HepG2 (cell line): ENCODE data around the gene PCGF3. TPM values are rescaled to one million over a fixed set of nuclear protein-coding genes. Genes with fewer than 3 reads are reported as not detected.
A peak's percentile ranks its signal among the peaks of the same experiment; 100 is the strongest.

ENCODE experiments used
- DBP ChIP-seq: sonication (generic); formaldehyde crosslinking; IDR thresholded peaks from 2 replicates; pipeline ENCODE4 v1.4.0; 2020; ENCODE audit warnings: missing genetic modification reagents; ENCODE audit errors: not compliant biosample characterization
- KDM4B ChIP-seq: sonication (generic); formaldehyde crosslinking; IDR thresholded peaks from 2 replicates; pipeline ENCODE4 v1.4.0; 2020; ENCODE audit warnings: missing genetic modification reagents
- MATR3 ChIP-seq: sonication (generic); formaldehyde crosslinking; IDR thresholded peaks from 2 replicates; pipeline ENCODE4 v1.4.0; 2020; ENCODE audit warnings: missing genetic modification reagents
- SMAD9 ChIP-seq: sonication (generic); formaldehyde crosslinking; IDR thresholded peaks from 2 replicates; pipeline ENCODE4 v1.5.1; 2020; ENCODE audit warnings: mild to moderate bottlenecking, missing genetic modification reagents
- ZC3H4 ChIP-seq: sonication (generic); formaldehyde crosslinking; IDR thresholded peaks from 2 replicates; pipeline ENCODE4 v1.4.0; 2020; ENCODE audit warnings: missing genetic modification reagents, borderline replicate concordance
- ZHX1 ChIP-seq: sonication (generic); formaldehyde crosslinking; IDR thresholded peaks from 2 replicates; pipeline ENCODE4 v1.8.1; 2022; ENCODE audit warnings: low read depth, mild to moderate bottlenecking, missing genetic modification reagents
- ZNF687 ChIP-seq: sonication (generic); formaldehyde crosslinking; IDR thresholded peaks from 2 replicates; pipeline ENCODE4 v1.5.1; 2020; ENCODE audit warnings: mild to moderate bottlenecking, missing genetic modification reagents, moderate library complexity
- ZNF768 ChIP-seq: sonication (generic); formaldehyde crosslinking; IDR thresholded peaks from 2 replicates; pipeline ENCODE4 v1.4.0; 2020; ENCODE audit warnings: missing genetic modification reagents
- ZSCAN29 ChIP-seq: sonication (generic); formaldehyde crosslinking; conservative IDR thresholded peaks from 2 replicates; pipeline ENCODE4 v1.4.0; 2020; ENCODE audit warnings: mild to moderate bottlenecking, missing genetic modification reagents
- ZZZ3 ChIP-seq: sonication (generic); formaldehyde crosslinking; IDR thresholded peaks from 2 replicates; pipeline ENCODE4 v1.4.0; 2020; ENCODE audit warnings: missing genetic modification reagents, mild to moderate bottlenecking, borderline replicate concordance
- polyA plus RNA-seq, 8 experiments: library from polyadenylated mRNA; depleted of rRNA in 3 of 8; stranded (reverse) in 7 of 8; unstranded in 1 of 8; fragments of >200 nt; fragmentation: Illumina TruSeq in 4 of 8; extraction: Trizol in 4 of 8; gene quantifications; 2 replicates each; pipeline versions ENCODE4 v1.2.1 to v1.2.3, GENCODE V29; 2011 to 2016; ENCODE audit warnings: low read depth in 4 of 8, missing spikeins in 1 of 8, mixed read lengths in 1 of 8; ENCODE audit not compliant: insufficient read depth in 1 of 8
- total RNA-seq, 5 experiments: library from RNA; depleted of rRNA; stranded (reverse); fragments of >200 nt; fragmentation: Illumina TruSeq; extraction: Trizol; gene quantifications; 2 replicates each; pipeline ENCODE4 v1.2.3, GENCODE V29; 2016; ENCODE audit warnings: low read depth in 1 of 5
- TF ChIP-seq, protein P1 (sequence below): sonication (generic); formaldehyde crosslinking; IDR thresholded peaks from 2 replicates; pipeline ENCODE4 v1.5.1; 2020; ENCODE audit warnings: missing genetic modification reagents, mild to moderate bottlenecking, borderline replicate concordance
- TF ChIP-seq, protein P2 (sequence below): sonication (generic); formaldehyde crosslinking; IDR thresholded peaks from 2 replicates; pipeline ENCODE4 v1.4.0; 2020; ENCODE audit warnings: missing genetic modification reagents
- TF ChIP-seq, protein P3 (sequence below): sonication (generic); formaldehyde crosslinking; IDR thresholded peaks from 2 replicates; pipeline ENCODE4 v1.8.1; 2023; ENCODE audit warnings: mild to moderate bottlenecking, moderate library complexity, missing genetic modification reagents

The PCGF3 gene
- total and polyA plus RNA-seq, 2 of the 13 experiments (the other 11 are each of a cell fraction or from before 2014, with no cell fraction given): 28.6 to 66.2 TPM

DNA sequence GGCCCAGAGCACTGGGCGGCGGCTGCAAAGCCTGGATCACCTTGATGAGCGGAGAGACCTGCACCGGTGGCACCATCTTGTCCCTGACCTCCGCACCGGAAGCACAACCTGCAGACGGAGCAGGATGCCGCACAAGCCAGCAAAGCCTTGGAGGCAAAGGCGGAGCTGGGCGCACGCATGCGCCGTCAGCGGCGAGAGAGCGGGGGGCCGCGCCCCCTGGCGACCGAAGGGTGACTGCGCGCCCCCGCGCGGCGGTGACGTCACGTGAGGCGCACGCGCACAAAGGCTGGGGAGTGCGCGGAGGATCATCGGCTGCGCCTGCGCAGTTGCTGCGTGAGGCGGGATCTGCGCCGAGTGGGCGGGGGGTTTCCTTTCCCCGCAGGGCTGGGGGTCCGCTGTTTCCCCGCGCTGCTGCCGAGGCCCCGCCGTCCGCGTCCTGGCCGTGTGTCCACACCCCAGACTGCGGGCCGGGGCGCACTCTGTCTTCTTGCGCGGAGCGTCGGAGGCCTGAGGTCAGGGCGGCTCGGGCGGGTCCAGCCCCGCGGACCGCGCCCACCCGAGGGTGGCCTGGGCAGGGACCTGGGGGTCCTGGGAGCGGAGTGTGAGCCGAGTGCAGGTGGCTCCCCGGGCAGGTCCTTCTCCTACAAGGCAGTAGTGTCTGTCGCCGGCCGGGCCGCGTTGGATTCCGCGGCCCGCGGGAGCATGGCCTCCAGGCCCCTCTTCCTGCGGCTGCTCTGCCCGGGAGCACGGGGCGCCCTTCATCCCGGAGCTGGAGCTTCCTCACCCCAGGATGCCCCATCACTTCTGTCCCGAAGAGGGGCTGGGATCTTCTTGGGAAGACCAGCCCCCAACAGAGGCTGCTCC, 31.2 kb upstream of the PCGF3 start, which contains the start of the genes ATP5ME and MYL5 (continued):
- TF ChIP-seq, protein P1, sequence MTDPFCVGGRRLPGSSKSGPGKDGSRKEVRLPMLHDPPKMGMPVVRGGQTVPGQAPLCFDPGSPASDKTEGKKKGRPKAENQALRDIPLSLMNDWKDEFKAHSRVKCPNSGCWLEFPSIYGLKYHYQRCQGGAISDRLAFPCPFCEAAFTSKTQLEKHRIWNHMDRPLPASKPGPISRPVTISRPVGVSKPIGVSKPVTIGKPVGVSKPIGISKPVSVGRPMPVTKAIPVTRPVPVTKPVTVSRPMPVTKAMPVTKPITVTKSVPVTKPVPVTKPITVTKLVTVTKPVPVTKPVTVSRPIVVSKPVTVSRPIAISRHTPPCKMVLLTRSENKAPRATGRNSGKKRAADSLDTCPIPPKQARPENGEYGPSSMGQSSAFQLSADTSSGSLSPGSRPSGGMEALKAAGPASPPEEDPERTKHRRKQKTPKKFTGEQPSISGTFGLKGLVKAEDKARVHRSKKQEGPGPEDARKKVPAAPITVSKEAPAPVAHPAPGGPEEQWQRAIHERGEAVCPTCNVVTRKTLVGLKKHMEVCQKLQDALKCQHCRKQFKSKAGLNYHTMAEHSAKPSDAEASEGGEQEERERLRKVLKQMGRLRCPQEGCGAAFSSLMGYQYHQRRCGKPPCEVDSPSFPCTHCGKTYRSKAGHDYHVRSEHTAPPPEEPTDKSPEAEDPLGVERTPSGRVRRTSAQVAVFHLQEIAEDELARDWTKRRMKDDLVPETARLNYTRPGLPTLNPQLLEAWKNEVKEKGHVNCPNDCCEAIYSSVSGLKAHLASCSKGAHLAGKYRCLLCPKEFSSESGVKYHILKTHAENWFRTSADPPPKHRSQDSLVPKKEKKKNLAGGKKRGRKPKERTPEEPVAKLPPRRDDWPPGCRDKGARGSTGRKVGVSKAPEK (CRISPR knock-in tag): 0 out of 2 replicates have a peak, but pooled peaks have one; percentile 66
- TF ChIP-seq KDM4B (CRISPR knock-in tag) (0 out of 2 replicates have a peak, but pooled peaks have one; percentile 19), ZZZ3 (CRISPR knock-in tag) (no peak; the same call in 1 of the 2 replicates), SMAD9 (CRISPR knock-in tag) (no peak; the same call in 1 of the 2 replicates), ZHX1 (CRISPR knock-in tag) (peak; percentile 75; the same call in 1 of the 2 replicates), ZNF687 (CRISPR knock-in tag) (peak; percentile 66), ZC3H4 (no peak; the same call in 1 of the 2 replicates), ZSCAN29 (peak; percentile 70; the same call in 1 of the 2 replicates), DBP (CRISPR knock-in tag) (no peak), MATR3 (CRISPR knock-in tag) (no peak), ZNF768 (CRISPR knock-in tag) (no peak)
- TF ChIP-seq, protein P2, sequence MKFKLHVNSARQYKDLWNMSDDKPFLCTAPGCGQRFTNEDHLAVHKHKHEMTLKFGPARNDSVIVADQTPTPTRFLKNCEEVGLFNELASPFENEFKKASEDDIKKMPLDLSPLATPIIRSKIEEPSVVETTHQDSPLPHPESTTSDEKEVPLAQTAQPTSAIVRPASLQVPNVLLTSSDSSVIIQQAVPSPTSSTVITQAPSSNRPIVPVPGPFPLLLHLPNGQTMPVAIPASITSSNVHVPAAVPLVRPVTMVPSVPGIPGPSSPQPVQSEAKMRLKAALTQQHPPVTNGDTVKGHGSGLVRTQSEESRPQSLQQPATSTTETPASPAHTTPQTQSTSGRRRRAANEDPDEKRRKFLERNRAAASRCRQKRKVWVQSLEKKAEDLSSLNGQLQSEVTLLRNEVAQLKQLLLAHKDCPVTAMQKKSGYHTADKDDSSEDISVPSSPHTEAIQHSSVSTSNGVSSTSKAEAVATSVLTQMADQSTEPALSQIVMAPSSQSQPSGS (CRISPR knock-in tag): peak; percentile 99
- TF ChIP-seq, protein P3, sequence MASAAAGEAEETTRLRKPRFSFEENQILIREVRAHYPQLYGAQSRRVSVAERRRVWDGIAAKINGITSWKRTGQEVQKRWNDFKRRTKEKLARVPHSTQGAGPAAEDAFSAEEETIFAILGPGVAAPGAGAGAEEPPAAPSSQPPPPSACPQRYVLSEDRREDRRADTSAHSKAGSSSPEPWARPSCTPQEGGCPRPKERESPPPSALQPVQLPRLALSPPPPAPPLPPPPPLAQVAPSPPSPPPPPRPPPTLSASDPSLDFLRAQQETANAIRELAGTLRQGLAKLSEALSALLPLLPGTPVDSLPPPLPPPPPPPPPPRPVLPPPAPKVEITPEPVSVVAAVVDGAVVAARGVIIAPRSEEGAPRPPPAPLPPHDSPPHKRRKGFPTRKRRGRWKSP: 0 out of 2 replicates have a peak, but pooled peaks have one; percentile 63
